ENCODE results near the gene OVOL1. TPM values are rescaled to one million over a fixed set of nuclear protein-coding genes. Genes with fewer than 3 reads are reported as not detected.

OVOL1 gene
- total and polyA plus RNA-seq, 2 donors (not counting 1 experiment from before 2014, with no cell fraction given) = 0.15 to 0.66 TPM

DNA sequence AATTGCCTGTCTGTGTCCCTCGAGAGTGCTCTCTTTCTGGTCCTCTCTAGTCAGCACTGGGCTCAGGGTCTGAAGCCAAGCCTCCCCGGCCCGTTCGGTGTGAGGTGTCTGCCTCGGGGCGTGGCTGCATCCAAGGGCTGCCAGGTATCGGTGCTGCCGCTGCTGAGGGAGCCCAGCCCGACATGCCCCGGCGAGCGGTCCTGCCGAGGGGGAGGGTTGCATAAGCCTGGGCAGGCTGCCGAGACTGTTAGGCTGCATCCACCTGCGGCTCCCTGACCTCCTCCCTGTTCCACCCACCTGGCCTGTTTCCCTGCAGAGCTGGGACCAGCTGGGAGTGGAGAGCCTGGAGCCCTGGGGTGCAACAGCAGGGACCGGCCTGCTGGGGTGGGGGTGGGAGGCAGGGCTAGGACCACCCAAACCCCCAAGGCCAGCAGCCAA, 6.3 kb downstream of the OVOL1 start:
- no peak overlapping the region for H2AFZ ChIP-seq (ENCODE audit: insufficient read depth, low read depth, low read length, poor library complexity, severe bottlenecking)
- ATAC-seq (ENCODE audit: low read depth) = no peak
- H3K27me3 ChIP-seq (replicated peaks in 1 of 4; ENCODE audit: control extremely low read depth in 1 of 4, control insufficient read depth in 3 of 4, insufficient read depth in 4 of 4, low read length in 3 of 4) = peaks cover 0 to 46% (median 19%) of the 10 kb centered on the region in 4 experiments
- H3K4me1 ChIP-seq (ENCODE audit: control insufficient read depth in 2 of 2, insufficient read depth in 2 of 2, low read length in 2 of 2) = peaks cover 11 to 27% of the 10 kb centered on the region in 2 donors
- Mint-ChIP-seq H3K4me1 (peaks cover 32% of the 10 kb centered on the region), H3K9me3 (ENCODE audit: insufficient read depth) (no peaks in the 10 kb centered on the region), H3K4me3 (no peak overlapping the region), H3K27me3 (peaks cover 3% of the 10 kb centered on the region), H3K27ac (peak overlapping the region; percentile 65)
- no peaks in the 10 kb centered on the region for H3K36me3 ChIP-seq (replicated peaks in 1 of 2; ENCODE audit: control extremely low read depth in 1 of 2, control insufficient read depth in 1 of 2, extremely low read depth in 1 of 2, insufficient read depth in 2 of 2, low read length in 1 of 2)
- CTCF ChIA-PET = interaction anchor here (0.6 to 7.2 kb wide), 6 partner anchors 13 to 790 kb away, joined by 3 to 48 read pairs (median 5); partner anchors contain the start of genes AP5B1 and KAT5
- H3K9ac ChIP-seq (ENCODE audit: low read length) = no peak overlapping the region
- DNase-seq = no peak
- H3K27ac ChIP-seq (ENCODE audit: low read length in 2 of 2) = no peak overlapping the region
- peaks cover 0 to 12% (median 0%) of the 10 kb centered on the region in 3 donors for H3K9me3 ChIP-seq (ENCODE audit: control extremely low read depth in 1 of 3, control insufficient read depth in 2 of 3, insufficient read depth in 1 of 3, low read length in 2 of 3)
- H4K20me1 ChIP-seq (ENCODE audit: control insufficient read depth, insufficient read depth, low read length, poor library complexity, severe bottlenecking) = no peaks in the 10 kb centered on the region
- POLR2A ChIA-PET = no interaction called here
- no peak overlapping the region for H3K4me3 ChIP-seq (ENCODE audit: control extremely low read depth in 1 of 5, extremely low read depth in 1 of 5, insufficient read depth in 1 of 5, low read depth in 2 of 5, low read length in 4 of 5)
- intact Hi-C loops (cut with micrococcal nuclease) = no loop called here
- WGBS (ENCODE audit: insufficient coverage) = 93% methylated on average over 16 of the region's 16 CpGs
- H3K79me2 ChIP-seq (ENCODE audit: control insufficient read depth, insufficient read depth, low read length) = no peaks in the 10 kb centered on the region
- TF ChIP-seq EZH2 (IDR thresholded peaks at IDR 0.05; ENCODE audit: borderline replicate concordance, insufficient read depth, low read depth, low read length, poor library complexity, severe bottlenecking) (no peak), CTCF (IDR thresholded peaks at IDR 0.05) (no peak)
- H3K4me2 ChIP-seq (replicated peaks; ENCODE audit: low read depth, low read length, poor library complexity, severe bottlenecking) = no peak overlapping the region

DNA sequence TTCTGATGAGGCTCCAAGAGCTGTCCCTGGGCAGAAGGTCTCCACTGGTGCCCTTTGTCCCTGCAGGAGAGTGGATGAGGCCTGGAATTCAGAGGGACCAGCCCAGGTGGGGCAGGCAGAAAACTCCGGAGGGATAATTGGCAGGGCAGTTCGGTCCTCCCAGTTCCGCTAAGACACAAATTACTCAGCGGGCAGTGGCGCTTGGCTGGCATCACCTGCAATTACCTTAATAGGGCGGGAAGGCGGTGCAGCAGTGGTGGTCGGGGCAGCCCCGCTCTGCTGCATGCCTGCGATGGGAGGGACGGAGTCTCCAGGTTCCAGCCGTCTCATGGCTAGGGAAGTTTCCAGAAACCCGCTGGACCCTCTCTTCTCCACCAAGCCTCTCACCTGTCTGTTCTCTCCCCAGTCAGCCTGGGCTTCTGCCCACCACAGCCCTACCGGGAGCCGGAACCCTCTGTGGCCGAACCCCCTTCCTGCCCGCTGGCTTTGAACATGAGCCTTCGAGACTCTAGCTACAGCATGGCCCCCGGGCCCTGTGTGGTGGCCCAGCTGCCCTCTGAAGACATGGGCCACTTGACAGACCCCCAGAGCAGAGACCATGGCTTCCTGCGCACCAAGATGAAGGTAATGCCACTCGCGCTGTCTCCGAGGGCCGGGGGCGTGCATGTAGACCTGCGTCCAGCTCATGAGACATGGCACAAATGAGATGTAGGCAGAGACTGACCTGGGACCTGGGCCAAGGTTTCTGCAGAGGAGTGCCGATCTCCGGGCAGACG, 7.0 kb downstream of the OVOL1 start:
- H3K27me3 Mint-ChIP-seq = peaks cover 4% of the 10 kb centered on the region
- Histone ChIP-seq H3K36me3 (replicated peaks in 1 of 2; ENCODE audit: control extremely low read depth in 1 of 2, control insufficient read depth in 1 of 2, extremely low read depth in 1 of 2, insufficient read depth in 2 of 2, low read length in 1 of 2) (no peaks in the 10 kb centered on the region), H3K4me2 (replicated peaks; ENCODE audit: low read depth, low read length, poor library complexity, severe bottlenecking) (no peak overlapping the region), H3K27ac (ENCODE audit: low read length in 2 of 2) (no peak overlapping the region), H3K4me3 (ENCODE audit: control extremely low read depth in 1 of 5, extremely low read depth in 1 of 5, insufficient read depth in 1 of 5, low read depth in 2 of 5, low read length in 4 of 5) (no peak overlapping the region), H3K9me3 (ENCODE audit: control extremely low read depth in 1 of 3, control insufficient read depth in 2 of 3, insufficient read depth in 1 of 3, low read length in 2 of 3) (peaks cover 0 to 9% (median 0%) of the 10 kb centered on the region in 3 donors), H3K79me2 (ENCODE audit: control insufficient read depth, insufficient read depth, low read length) (no peaks in the 10 kb centered on the region), H3K27me3 (replicated peaks in 1 of 4; ENCODE audit: control extremely low read depth in 1 of 4, control insufficient read depth in 3 of 4, insufficient read depth in 4 of 4, low read length in 3 of 4) (peaks cover 0 to 45% (median 15%) of the 10 kb centered on the region in 4 experiments), H2AFZ (ENCODE audit: insufficient read depth, low read depth, low read length, poor library complexity, severe bottlenecking) (no peak overlapping the region), H3K9ac (ENCODE audit: low read length) (no peak overlapping the region), H4K20me1 (ENCODE audit: control insufficient read depth, insufficient read depth, low read length, poor library complexity, severe bottlenecking) (no peaks in the 10 kb centered on the region), H3K4me1 (ENCODE audit: control insufficient read depth in 2 of 2, insufficient read depth in 2 of 2, low read length in 2 of 2) (peaks cover 5 to 20% of the 10 kb centered on the region in 2 donors)
- no peaks in the 10 kb centered on the region for H3K9me3 Mint-ChIP-seq (ENCODE audit: insufficient read depth)
- intact Hi-C loops (cut with micrococcal nuclease) = no loop called here
- peaks cover 26% of the 10 kb centered on the region for H3K4me1 Mint-ChIP-seq
- ChIA-PET POLR2A (no interaction called here), CTCF (interaction anchor here (0.6 kb wide), 1 partner anchor 790 kb away, joined by 4 read pairs; no protein-coding TSS in a partner anchor)
- 95% methylated on average over 29 of the region's 29 CpGs for WGBS (ENCODE audit: insufficient coverage)
- DNase-seq = no peak
- no peak overlapping the region for H3K27ac Mint-ChIP-seq
- no peak for ATAC-seq (ENCODE audit: low read depth)
- no peak overlapping the region for H3K4me3 Mint-ChIP-seq
- no peak for TF ChIP-seq EZH2 (IDR thresholded peaks at IDR 0.05; ENCODE audit: borderline replicate concordance, insufficient read depth, low read depth, low read length, poor library complexity, severe bottlenecking)
- no peak for TF ChIP-seq CTCF (IDR thresholded peaks at IDR 0.05)
